GM23338 (cell line): ENCODE measurements around the gene TMIE. TPM values are rescaled to one million over a fixed set of nuclear protein-coding genes. Genes with fewer than 3 reads are reported as not detected.

Experiments
- ATAC-seq: fragments of 200-7000 bp; cut with Tn5 transposase; 3 replicates; pipeline ENCODE4 v1.9.1; 2020
- DNase-seq: peaks from one replicate; pipeline ENCODE4 v3.0.0-alpha.2; 2015; ENCODE audit warnings: low spot score
- H2AFZ ChIP-seq: fragments of 200-600 bp; sonication (generic); 2 replicates; pipeline ENCODE4 v1.8.0; 2016; ENCODE audit warnings: antibody characterized with exemption, mild to moderate bottlenecking, moderate library complexity
- H3F3A ChIP-seq: fragments of 200-600 bp; sonication (generic); replicated peaks from 2 replicates; pipeline ENCODE4 v1.8.0; 2017; ENCODE audit warnings: antibody characterized with exemption, mixed run types, low read depth
- H3K27ac ChIP-seq: fragments of 200-600 bp; sonication (generic); 2 replicates; pipeline ENCODE4 v1.6.1; 2016; ENCODE audit warnings: low read depth
- H3K27me3 ChIP-seq: fragments of 200-600 bp; sonication (generic); 2 replicates; pipeline ENCODE4 v1.8.0; 2016; ENCODE audit warnings: mild to moderate bottlenecking, mixed run types, moderate library complexity; ENCODE audit not compliant: insufficient read depth
- H3K36me3 ChIP-seq: fragments of 200-600 bp; sonication (generic); 2 replicates; pipeline ENCODE4 v1.8.0; 2016; ENCODE audit warnings: mild to moderate bottlenecking; ENCODE audit not compliant: insufficient read depth
- H3K4me1 ChIP-seq: fragments of 200-600 bp; sonication (generic); 2 replicates; pipeline ENCODE4 v1.8.0; 2016; ENCODE audit warnings: mild to moderate bottlenecking, moderate library complexity; ENCODE audit not compliant: insufficient read depth
- H3K4me2 ChIP-seq: fragments of 200-600 bp; sonication (generic); 2 replicates; pipeline ENCODE4 v1.7.1; 2017; ENCODE audit warnings: mixed run types
- H3K4me3 ChIP-seq: fragments of 200-600 bp; sonication (generic); 2 replicates; pipeline ENCODE4 v1.6.1; 2016; ENCODE audit warnings: mixed run types
- H3K79me2 ChIP-seq: fragments of 200-600 bp; sonication (generic); replicated peaks from 2 replicates; pipeline ENCODE4 v1.8.0; 2017; ENCODE audit warnings: mild to moderate bottlenecking; ENCODE audit not compliant: insufficient read depth
- H3K9me2 ChIP-seq: fragments of 200-600 bp; sonication (generic); 2 replicates; pipeline ENCODE4 v1.8.0; 2017; ENCODE audit not compliant: insufficient read depth
- H4K20me1 ChIP-seq: fragments of 200-600 bp; sonication (generic); replicated peaks from 2 replicates; pipeline ENCODE4 v1.8.0; 2017; ENCODE audit warnings: mild to moderate bottlenecking; ENCODE audit not compliant: insufficient read depth
- H3K27ac Mint-ChIP-seq: 2 replicates; pipeline ENCODE4 v1.8.0; 2020; ENCODE audit warnings: inconsistent platforms, mild to moderate bottlenecking, moderate library complexity, mixed read lengths
- H3K27me3 Mint-ChIP-seq: 3 replicates; pipeline ENCODE4 v1.8.0; 2022; ENCODE audit warnings: low read depth, mild to moderate bottlenecking, moderate library complexity, mixed read lengths, inconsistent platforms; ENCODE audit not compliant: insufficient read depth, poor library complexity
- H3K36me3 Mint-ChIP-seq: 3 replicates; pipeline ENCODE4 v1.8.0; 2021; ENCODE audit warnings: low read depth, mild to moderate bottlenecking, inconsistent platforms, moderate library complexity, mixed read lengths
- H3K4me1 Mint-ChIP-seq: 3 replicates; pipeline ENCODE4 v1.8.0; 2020; ENCODE audit warnings: mild to moderate bottlenecking, inconsistent platforms, mixed read lengths
- H3K4me3 Mint-ChIP-seq: 3 replicates; pipeline ENCODE4 v1.8.0; 2021; ENCODE audit warnings: moderate library complexity, mild to moderate bottlenecking, inconsistent platforms, mixed read lengths
- H3K9me3 Mint-ChIP-seq: 3 replicates; pipeline ENCODE4 v1.8.0; 2020; ENCODE audit warnings: moderate library complexity, mild to moderate bottlenecking, inconsistent platforms, mixed read lengths
- EZH2phosphoT487 ChIP-seq: fragments of 200-600 bp; sonication (generic); IDR thresholded peaks from one replicate; pipeline ENCODE4 v1.8.1; 2018; ENCODE audit warnings: antibody characterized with exemption; ENCODE audit not compliant: unreplicated experiment
- NANOG ChIP-seq: IDR thresholded peaks from 2 replicates; pipeline ENCODE4 v1.6.1; 2016; ENCODE audit warnings: antibody characterized with exemption, borderline replicate concordance
- POLR2AphosphoS5 ChIP-seq: IDR thresholded peaks from 2 replicates; pipeline ENCODE4 v1.6.1; 2016; ENCODE audit warnings: antibody characterized with exemption, low read depth
- REST ChIP-seq: IDR thresholded peaks from one replicate; pipeline ENCODE4 v1.6.1; 2018; ENCODE audit warnings: antibody characterized with exemption; ENCODE audit not compliant: unreplicated experiment
- ZNF331 ChIP-seq: fragments of 250-450 bp; sonication (Bioruptor Pico); IDR thresholded peaks from 2 replicates; pipeline ENCODE4 v1.5.0; 2020; ENCODE audit warnings: low read depth, mild to moderate bottlenecking, moderate library complexity
- ZNF462 ChIP-seq: fragments of 250-450 bp; sonication (Bioruptor Pico); IDR thresholded peaks from 2 replicates; pipeline ENCODE4 v1.5.0; 2020; ENCODE audit warnings: mild to moderate bottlenecking, moderate library complexity
- polyA plus RNA-seq: library from polyadenylated mRNA; unstranded; fragments of >200 nt; fragmentation: Nextera tagmentation; extraction: Ambion mirVana; gene quantifications from 2 replicates; pipeline ENCODE4 v1.2.1, GENCODE V29; 2016
- total RNA-seq: library from RNA; depleted of rRNA; stranded (reverse); fragments of >200 nt; shearing (Covaris generic); gene quantifications from 2 replicates; pipeline ENCODE4 v1.2.3, GENCODE V29; 2014
- TF ChIP-seq, protein P1 (sequence below): IDR thresholded peaks from 2 replicates; pipeline ENCODE4 v1.6.1; 2016; ENCODE audit warnings: antibody characterized with exemption

TMIE gene
- total and polyA plus RNA-seq, 2 experiments from 2014 or later = 0.84 to 1.2 TPM

GRCh38 chr3:46677411-46677726 lies 23.8 kb upstream of the TMIE start (continued):
- no peak for TF ChIP-seq ZNF462
- TF ChIP-seq ZNF331 = no peak
- no peak for TF ChIP-seq NANOG

- peaks cover 4% of the 10 kb centered on the region for H3K36me3 Mint-ChIP-seq
- Histone ChIP-seq H3F3A (no peaks in the 10 kb centered on the region), H3K36me3 (no peaks in the 10 kb centered on the region), H3K4me2 (no peak overlapping the region), H4K20me1 (no peaks in the 10 kb centered on the region; the same call in 1 of the 2 replicates), H3K27me3 (no peaks in the 10 kb centered on the region), H3K4me1 (no peaks in the 10 kb centered on the region), H3K79me2 (no peaks in the 10 kb centered on the region), H2AFZ (no peak overlapping the region), H3K4me3 (no peak overlapping the region), H3K9me2 (0 out of 2 replicates have a peak, but pooled peaks cover 4% of the 10 kb centered on the region), H3K27ac (no peak overlapping the region)
- no peak overlapping the region for H3K4me3 Mint-ChIP-seq
- no peak for DNase-seq
- ATAC-seq = peak; percentile 11; the same call in 1 of the 3 replicates
- peaks cover 17% of the 10 kb centered on the region for H3K27me3 Mint-ChIP-seq
- H3K27ac Mint-ChIP-seq = no peak overlapping the region
- no peaks in the 10 kb centered on the region; the same call in 2 of the 3 replicates for H3K4me1 Mint-ChIP-seq
- no peaks in the 10 kb centered on the region for H3K9me3 Mint-ChIP-seq
- TF ChIP-seq EZH2phosphoT487 (no peak), POLR2AphosphoS5 (no peak), ZNF331 (no peak), REST (no peak)
- TF ChIP-seq, protein P1, sequence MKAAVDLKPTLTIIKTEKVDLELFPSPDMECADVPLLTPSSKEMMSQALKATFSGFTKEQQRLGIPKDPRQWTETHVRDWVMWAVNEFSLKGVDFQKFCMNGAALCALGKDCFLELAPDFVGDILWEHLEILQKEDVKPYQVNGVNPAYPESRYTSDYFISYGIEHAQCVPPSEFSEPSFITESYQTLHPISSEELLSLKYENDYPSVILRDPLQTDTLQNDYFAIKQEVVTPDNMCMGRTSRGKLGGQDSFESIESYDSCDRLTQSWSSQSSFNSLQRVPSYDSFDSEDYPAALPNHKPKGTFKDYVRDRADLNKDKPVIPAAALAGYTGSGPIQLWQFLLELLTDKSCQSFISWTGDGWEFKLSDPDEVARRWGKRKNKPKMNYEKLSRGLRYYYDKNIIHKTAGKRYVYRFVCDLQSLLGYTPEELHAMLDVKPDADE = no peak
Observed at GRCh38 chr3:46678280-46678679, 22.9 kb upstream of the TMIE start.
